ENCODE measurements around the gene LKAAEAR1.

Gene LKAAEAR1

GRCh38 chr20:64033981-64034493, 50.2 kb downstream of the LKAAEAR1 start:
- DNase-seq = no peak

Data from DMS153 (cell line).